Hepatocyte (in vitro differentiated cells): Measurements from ENCODE around the gene CELSR1. TPM values are rescaled to one million over a fixed set of nuclear protein-coding genes. Genes with fewer than 3 reads are reported as not detected.

Experiments
- DNase-seq: peaks from one replicate; pipeline ENCODE4 v3.0.0-alpha.2; 2016; ENCODE audit warnings: low spot score
- H2AFZ ChIP-seq: fragments of 200-600 bp; sonication (generic); 2 replicates; pipeline ENCODE4 v1.6.0; 2016; ENCODE audit warnings: antibody characterized with exemption, mild to moderate bottlenecking
- H3K27ac ChIP-seq: fragments of 200-600 bp; sonication (generic); 2 replicates; pipeline ENCODE4 v1.5.1; 2016; ENCODE audit warnings: mild to moderate bottlenecking
- H3K27me3 ChIP-seq: fragments of 200-600 bp; sonication (generic); 2 replicates; pipeline ENCODE4 v1.6.1; 2016
- H3K36me3 ChIP-seq: fragments of 200-600 bp; sonication (generic); replicated peaks from 2 replicates; pipeline ENCODE4 v1.5.1; 2016; ENCODE audit warnings: low read depth; ENCODE audit not compliant: insufficient read depth
- H3K4me1 ChIP-seq: fragments of 200-600 bp; sonication (generic); 2 replicates; pipeline ENCODE4 v1.5.1; 2016; ENCODE audit warnings: mild to moderate bottlenecking, moderate library complexity; ENCODE audit not compliant: insufficient read depth
- H3K4me2 ChIP-seq: fragments of 200-600 bp; sonication (generic); 2 replicates; pipeline ENCODE4 v1.6.0; 2016
- H3K4me3 ChIP-seq: fragments of 200-600 bp; sonication (generic); 2 replicates; pipeline ENCODE4 v1.5.1; 2016; ENCODE audit warnings: mild to moderate bottlenecking
- H3K79me2 ChIP-seq: fragments of 200-600 bp; sonication (generic); 2 replicates; pipeline ENCODE4 v1.6.0; 2017; ENCODE audit warnings: mild to moderate bottlenecking
- H3K9me2 ChIP-seq: fragments of 200-600 bp; sonication (generic); replicated peaks from 2 replicates; pipeline ENCODE4 v1.6.0; 2017; ENCODE audit warnings: mild to moderate bottlenecking; ENCODE audit not compliant: insufficient read depth
- H3K9me3 ChIP-seq: fragments of 200-600 bp; sonication (generic); 2 replicates; pipeline ENCODE4 v1.5.1; 2016; ENCODE audit warnings: low read depth, mild to moderate bottlenecking
- H4K20me1 ChIP-seq: fragments of 200-600 bp; sonication (generic); 2 replicates; pipeline ENCODE4 v1.6.0; 2016; ENCODE audit warnings: mild to moderate bottlenecking; ENCODE audit not compliant: insufficient read depth, poor library complexity, severe bottlenecking
- CTCF ChIP-seq: fragments of 200-600 bp; sonication (generic); IDR thresholded peaks from 2 replicates; pipeline ENCODE4 v1.5.1; 2016; ENCODE audit warnings: antibody characterized with exemption, mild to moderate bottlenecking; ENCODE audit not compliant: poor library complexity
- EZH2 ChIP-seq: fragments of 200-600 bp; sonication (generic); IDR thresholded peaks from 2 replicates; pipeline ENCODE4 v1.6.1; 2016; ENCODE audit warnings: antibody characterized with exemption, mild to moderate bottlenecking, borderline replicate concordance
- EZH2phosphoT487 ChIP-seq: fragments of 200-600 bp; sonication (generic); IDR thresholded peaks from one replicate; pipeline ENCODE4 v1.6.1; 2018; ENCODE audit warnings: antibody characterized with exemption, mild to moderate bottlenecking, low read depth, moderate library complexity; ENCODE audit not compliant: unreplicated experiment, severe bottlenecking
- WGBS: methylation state at CpG from one replicate; pipeline ENCODE4 v1.1.6; 2016; ENCODE audit warnings: low lambda C conversion rate; ENCODE audit errors: missing lambda C conversion rate; 5-methylcytosine and 5-hydroxymethylcytosine counted together
- polyA plus RNA-seq: library from polyadenylated mRNA; unstranded; fragments of >200 nt; fragmentation: Nextera tagmentation; extraction: Ambion mirVana; gene quantifications from 2 replicates; pipeline ENCODE4 v1.2.1, GENCODE V29; 2016
- total RNA-seq: library from RNA; depleted of rRNA; stranded (reverse); fragments of >200 nt; gene quantifications from 2 replicates; pipeline ENCODE4 v1.2.3, GENCODE V29; 2014

Gene CELSR1
- total and polyA plus RNA-seq, 2 experiments from 2014 or later, result 3.0 to 8.7 TPM

- Histone ChIP-seq H3K4me3 (no peak overlapping the region), H3K4me2 (no peak overlapping the region), H3K27me3 (no peaks in the 10 kb centered on the region), H2AFZ (no peak overlapping the region), H3K36me3 (no peaks in the 10 kb centered on the region), H3K9me2 (no peaks in the 10 kb centered on the region), H3K9me3 (no peaks in the 10 kb centered on the region), H4K20me1 (no peaks in the 10 kb centered on the region), H3K79me2 (no peaks in the 10 kb centered on the region), H3K27ac (no peak overlapping the region), H3K4me1 (peaks cover 4% of the 10 kb centered on the region)
- TF ChIP-seq CTCF, result no peak
- no peak for TF ChIP-seq EZH2
- TF ChIP-seq EZH2phosphoT487, result no peak
- WGBS, result 84% methylated on average over 18 of the region's 34 CpGs
- DNase-seq, result peak; percentile 5
Measured at GRCh38 chr22:46507451-46508425, 29.7 kb downstream of the CELSR1 start.

- Histone ChIP-seq H3K9me2 (no peaks in the 10 kb centered on the region), H3K27ac (no peak overlapping the region), H3K27me3 (peaks cover under 1% of the 10 kb centered on the region), H3K79me2 (no peaks in the 10 kb centered on the region), H3K4me1 (no peaks in the 10 kb centered on the region), H3K4me2 (no peak overlapping the region), H3K9me3 (no peaks in the 10 kb centered on the region), H4K20me1 (no peaks in the 10 kb centered on the region), H2AFZ (no peak overlapping the region), H3K36me3 (no peaks in the 10 kb centered on the region), H3K4me3 (no peak overlapping the region)
- WGBS, result 85% methylated on average over 4 of the region's 4 CpGs
- DNase-seq, result no peak
- TF ChIP-seq EZH2phosphoT487, result no peak
- no peak for TF ChIP-seq CTCF
- no peak for TF ChIP-seq EZH2
Measured at GRCh38 chr22:46504584-46504983, 32.8 kb downstream of the CELSR1 start.

- no peak for DNase-seq
- Histone ChIP-seq H4K20me1 (no peaks in the 10 kb centered on the region), H3K27ac (no peak overlapping the region), H3K27me3 (peaks cover 2% of the 10 kb centered on the region), H3K36me3 (no peaks in the 10 kb centered on the region), H3K4me2 (no peak overlapping the region), H3K9me2 (no peaks in the 10 kb centered on the region), H3K79me2 (no peaks in the 10 kb centered on the region), H3K4me3 (no peak overlapping the region), H3K4me1 (no peaks in the 10 kb centered on the region), H3K9me3 (no peaks in the 10 kb centered on the region), H2AFZ (no peak overlapping the region)
- 75% methylated on average over 15 of the region's 17 CpGs for WGBS
- TF ChIP-seq EZH2 (no peak), CTCF (no peak), EZH2phosphoT487 (no peak)
Measured at GRCh38 chr22:46502440-46503175, 34.8 kb downstream of the CELSR1 start.
